H1 (cell line): ENCODE data around the gene TAS2R31. TPM values are rescaled to one million over a fixed set of nuclear protein-coding genes. Genes with fewer than 3 reads are reported as not detected.

Experiments
- CTCF ChIA-PET: fragments of 300-600 bp; sonication (Branson Sonifier 250); formaldehyde crosslinking; loops from one replicate; lab custom pipeline; 2021; ENCODE audit not compliant: partially characterized antibody; lab: Charles Lee
- POLR2A ChIA-PET: fragments of 300-600 bp; sonication (Branson Sonifier 250); formaldehyde crosslinking; loops from one replicate; lab custom pipeline; 2021; ENCODE audit warnings: inconsistent platforms; ENCODE audit not compliant: partially characterized antibody; lab: Charles Lee
- DNase-seq, 2 experiments: peaks; one replicate each; pipeline versions ENCODE4 v3.0.0 to v3.0.0-alpha.2; 2010 to 2022; ENCODE audit warnings: low spot score in 2 of 2, low read depth in 1 of 2, mixed read lengths in 1 of 2
- FAIRE-seq: peaks from 2 replicates; lab custom pipeline; 2011; peaks lifted over from hg19 to GRCh38; lab: Jason Lieb, UNC
- H2AFZ ChIP-seq: 2 replicates; pipeline ENCODE4 v1.8.1; 2012; ENCODE audit warnings: low read length, inconsistent platforms
- H2AK5ac ChIP-seq: 2 replicates; pipeline ENCODE4 v1.6.1; 2013; ENCODE audit warnings: low read depth, low read length
- H2BK120ac ChIP-seq: replicated peaks from 2 replicates; pipeline ENCODE3; 2013; ENCODE audit warnings: low read depth, low read length, inconsistent platforms
- H2BK12ac ChIP-seq: 2 replicates; pipeline ENCODE4 v1.6.1; 2013; ENCODE audit warnings: low read depth, low read length
- H2BK15ac ChIP-seq: 2 replicates; pipeline ENCODE4 v1.6.1; 2013; ENCODE audit warnings: low read length
- H2BK20ac ChIP-seq: 2 replicates; pipeline ENCODE4 v1.6.1; 2013; ENCODE audit warnings: low read length
- H2BK5ac ChIP-seq: 2 replicates; pipeline ENCODE4 v1.6.1; 2013; ENCODE audit warnings: low read depth, low read length
- H3K14ac ChIP-seq: 2 replicates; pipeline ENCODE4 v1.6.1; 2013; ENCODE audit warnings: inconsistent platforms; ENCODE audit not compliant: insufficient read length
- H3K18ac ChIP-seq: 2 replicates; pipeline ENCODE4 v1.6.1; 2013; ENCODE audit warnings: low read length; ENCODE audit errors: extremely low read depth
- H3K23ac ChIP-seq: 2 replicates; pipeline ENCODE4 v1.6.1; 2013; ENCODE audit warnings: inconsistent platforms; ENCODE audit not compliant: insufficient read length
- H3K23me2 ChIP-seq: 2 replicates; pipeline ENCODE4 v1.6.1; 2013; ENCODE audit warnings: low read depth, low read length
- H3K27ac ChIP-seq: 2 replicates; pipeline ENCODE4 v1.6.1; 2011; ENCODE audit warnings: low read depth, low read length, inconsistent platforms
- H3K27me3 ChIP-seq, 4 experiments: replicated peaks in 1 of 4; 1 replicate in 1 of 4; 2 replicates in 3 of 4; pipeline versions ENCODE4 v1.6.1 to v1.8.1; 2011 to 2013; ENCODE audit warnings: low read length in 3 of 4, mild to moderate bottlenecking in 3 of 4, inconsistent platforms in 2 of 4, mixed read lengths in 2 of 4, moderate library complexity in 1 of 4; ENCODE audit not compliant: control insufficient read depth in 3 of 4, insufficient read depth in 3 of 4; ENCODE audit errors: extremely low read depth in 1 of 4
- H3K36me3 ChIP-seq, 4 experiments: 2 replicates each; pipeline versions ENCODE4 v1.6.1 to v1.8.1; 2011 to 2013; ENCODE audit warnings: mild to moderate bottlenecking in 4 of 4, low read length in 3 of 4, moderate library complexity in 2 of 4, control low read depth in 1 of 4, inconsistent platforms in 1 of 4; ENCODE audit not compliant: insufficient read depth in 4 of 4, control insufficient read depth in 2 of 4
- H3K4ac ChIP-seq: replicated peaks from 2 replicates; pipeline ENCODE3; 2013; ENCODE audit warnings: low read length, low read depth, mixed read lengths, inconsistent platforms; ENCODE audit not compliant: insufficient read length
- H3K4me1 ChIP-seq, 4 experiments: replicated peaks in 1 of 4; 1 replicate in 1 of 4; 2 replicates in 3 of 4; pipeline versions ENCODE4 v1.6.1 to v1.8.1; 2011 to 2013; ENCODE audit warnings: low read length in 3 of 4, inconsistent platforms in 2 of 4, mixed read lengths in 1 of 4; ENCODE audit not compliant: insufficient read depth in 4 of 4, control insufficient read depth in 3 of 4
- H3K4me2 ChIP-seq, 2 experiments: 2 replicates each; pipeline versions ENCODE4 v1.6.1 to v1.8.1; 2011 to 2013; ENCODE audit warnings: low read depth in 2 of 2, low read length in 2 of 2, control low read depth in 1 of 2, inconsistent platforms in 1 of 2, mild to moderate bottlenecking in 1 of 2; ENCODE audit not compliant: insufficient read depth in 1 of 2
- H3K4me3 ChIP-seq, 4 experiments: fragments of 200-600, 300-600 bp in 1 of 4; sonication (generic), shearing (Covaris generic), sonication (Bioruptor Twin) in 1 of 4; 2 replicates each; pipeline versions ENCODE4 v1.5.1 to v1.8.1; 2011 to 2016; ENCODE audit warnings: low read length in 4 of 4, low read depth in 3 of 4, control low read depth in 2 of 4, inconsistent platforms in 2 of 4, mild to moderate bottlenecking in 2 of 4, mixed read lengths in 1 of 4, moderate library complexity in 1 of 4; ENCODE audit not compliant: insufficient read depth in 2 of 4; ENCODE audit errors: extremely low read depth in 1 of 4
- H3K56ac ChIP-seq: replicated peaks from 2 replicates; pipeline ENCODE3; 2013; ENCODE audit warnings: low read depth, mild to moderate bottlenecking, mixed read lengths, low read length, inconsistent platforms; ENCODE audit not compliant: insufficient read length
- H3K79me1 ChIP-seq: 2 replicates; pipeline ENCODE4 v1.6.1; 2013; ENCODE audit warnings: low read depth, low read length, control low read depth
- H3K79me2 ChIP-seq, 2 experiments: 2 replicates each; pipeline versions ENCODE4 v1.6.1 to v1.8.1; 2012 to 2013; ENCODE audit warnings: low read length in 2 of 2, mild to moderate bottlenecking in 2 of 2, inconsistent platforms in 1 of 2; ENCODE audit not compliant: insufficient read depth in 2 of 2, control insufficient read depth in 1 of 2
- H3K9ac ChIP-seq, 4 experiments: replicated peaks in 1 of 4; 1 replicate in 1 of 4; 2 replicates in 3 of 4; pipeline versions ENCODE4 v1.6.1 to v1.8.1; 2011 to 2013; ENCODE audit warnings: low read depth in 3 of 4, low read length in 3 of 4, control low read depth in 2 of 4, mild to moderate bottlenecking in 2 of 4, moderate library complexity in 2 of 4, inconsistent platforms in 1 of 4; ENCODE audit errors: extremely low read depth in 1 of 4
- H3K9me3 ChIP-seq, 2 experiments: 2 replicates each; pipeline versions ENCODE4 v1.6.1 to v1.8.1; 2012 to 2013; ENCODE audit warnings: mild to moderate bottlenecking in 2 of 2, moderate library complexity in 2 of 2, control low read depth in 1 of 2, inconsistent platforms in 1 of 2, low read depth in 1 of 2, low read length in 1 of 2, mixed read lengths in 1 of 2; ENCODE audit not compliant: insufficient read depth in 2 of 2
- H4K20me1 ChIP-seq, 2 experiments: replicated peaks in 1 of 2; 2 replicates each; pipeline versions ENCODE3 to v1.8.1; 2011 to 2013; ENCODE audit warnings: inconsistent platforms in 2 of 2, low read length in 2 of 2, mild to moderate bottlenecking in 1 of 2; ENCODE audit not compliant: insufficient read depth in 2 of 2, control insufficient read depth in 1 of 2
- H4K5ac ChIP-seq: 2 replicates; pipeline ENCODE4 v1.6.1; 2013; ENCODE audit warnings: low read length, low read depth, mixed read lengths, inconsistent platforms; ENCODE audit not compliant: insufficient read length
- H4K8ac ChIP-seq: 2 replicates; pipeline ENCODE4 v1.8.0; 2013; ENCODE audit warnings: mild to moderate bottlenecking, moderate library complexity, low read length, inconsistent platforms; ENCODE audit not compliant: insufficient read depth; ENCODE audit errors: extremely low read depth
- H4K91ac ChIP-seq: replicated peaks from 2 replicates; pipeline ENCODE3; 2013; ENCODE audit warnings: low read length, mixed read lengths, inconsistent platforms; ENCODE audit not compliant: insufficient read length
- EZH2 ChIP-seq: fragments of 200-600 bp; sonication (generic); IDR thresholded peaks from 2 replicates; pipeline ENCODE4 v1.7.1; 2012; ENCODE audit warnings: low read depth, mild to moderate bottlenecking, moderate library complexity, low read length, inconsistent platforms; ENCODE audit not compliant: severe bottlenecking
- HDAC6 ChIP-seq: IDR thresholded peaks from one replicate; pipeline ENCODE4 v1.7.1; 2012; ENCODE audit warnings: low read depth, mild to moderate bottlenecking, inconsistent platforms, low read length, moderate library complexity
- RBBP5 ChIP-seq: IDR thresholded peaks from 2 replicates; pipeline ENCODE4 v1.7.1; 2012; ENCODE audit warnings: low read depth, mild to moderate bottlenecking, inconsistent platforms, low read length, moderate library complexity, borderline replicate concordance
- SUZ12 ChIP-seq: fragments of 200-600 bp; sonication (generic); IDR thresholded peaks from 2 replicates; pipeline ENCODE4 v1.6.1; 2012; ENCODE audit warnings: mild to moderate bottlenecking, inconsistent platforms, low read length, moderate library complexity, mixed read lengths
- TCF12 ChIP-seq: IDR thresholded peaks from 2 replicates; pipeline ENCODE4 v1.6.1; 2011; ENCODE audit warnings: low read depth, mild to moderate bottlenecking, low read length
- WGBS, 2 experiments: shearing (Covaris generic) in 1 of 2; methylation state at CpG; one replicate each; pipeline versions ENCODE4 v1.1.6 to v1.1.7; 2013 to 2015; ENCODE audit warnings: low lambda C conversion rate in 2 of 2, mixed read lengths in 2 of 2, inconsistent platforms in 1 of 2, low coverage in 1 of 2, missing lambda C conversion rate in 1 of 2; ENCODE audit not compliant: insufficient replicate concordance in 2 of 2, insufficient coverage in 1 of 2, insufficient read length in 1 of 2; ENCODE audit errors: extremely low coverage in 1 of 2, missing lambda C conversion rate in 1 of 2; 5-methylcytosine and 5-hydroxymethylcytosine counted together
- polyA plus RNA-seq, 7 experiments: library from polyadenylated mRNA; depleted of rRNA in 3 of 7; stranded (reverse) in 5 of 7; unstranded in 2 of 7; fragments of >200 nt in 5 of 7; fragments of 200-250 nt in 2 of 7; gene quantifications; 1 replicate in 5 of 7; 2 replicates in 1 of 7; 4 replicates in 1 of 7; pipeline versions ENCODE4 v1.2.1 to v1.2.3, GENCODE V29; 2011 to 2013; ENCODE audit warnings: missing spikeins in 2 of 7, mixed read lengths in 2 of 7
- total RNA-seq: library from RNA; stranded (reverse); fragmentation: NEBNext Ultra II Directional; extraction: Animal tissue kit (Norgen Biotek cat#: 25700); gene quantifications from 2 replicates; pipeline ENCODE4 v1.2.1, GENCODE V29; 2021

Gene TAS2R31
- total and polyA plus RNA-seq, 2 of the 8 experiments (the other 6 are each of a cell fraction or from before 2014, with no cell fraction given): 0.24 to 1.4 TPM

DNA sequence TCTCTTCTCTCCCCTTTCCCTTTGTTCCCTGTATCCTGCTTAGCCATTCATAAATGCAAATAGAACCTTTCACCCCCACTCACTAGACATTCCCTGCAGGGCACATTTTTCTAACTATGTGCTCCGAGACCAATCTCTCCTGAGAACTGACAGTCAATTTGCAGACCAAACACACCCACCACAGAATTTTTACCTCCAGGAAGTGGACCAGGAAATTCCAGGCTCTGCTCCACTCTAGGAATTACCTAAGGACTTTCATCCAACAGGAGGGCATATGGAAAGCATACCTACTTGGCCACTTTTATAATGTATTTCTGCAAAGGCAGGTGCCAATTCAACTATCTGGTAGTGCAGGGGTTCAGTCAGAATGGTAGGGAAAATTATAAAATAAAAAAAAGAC lies 39.8 kb upstream of the TAS2R31 start:
- no peak overlapping the region for H2BK120ac ChIP-seq
- DNase-seq (no peak), FAIRE-seq (no peak)
- H3K9me3 ChIP-seq: no peaks in the 10 kb centered on the region
- H3K23me2 ChIP-seq: no peaks in the 10 kb centered on the region
- no peak overlapping the region for H3K14ac ChIP-seq
- CTCF ChIA-PET: interaction anchor here (1.1 kb wide), 1 partner anchor 14 kb away, joined by 3 read pairs; no protein-coding TSS in a partner anchor
- H4K5ac ChIP-seq: no peak overlapping the region
- H3K27me3 ChIP-seq: no peaks in the 10 kb centered on the region
- no peak overlapping the region for H3K4ac ChIP-seq
- no peak overlapping the region for H2BK20ac ChIP-seq
- H4K8ac ChIP-seq: no peak overlapping the region
- no peak overlapping the region for H2BK12ac ChIP-seq
- no peak overlapping the region for H3K27ac ChIP-seq
- H2AFZ ChIP-seq: no peak overlapping the region
- no peaks in the 10 kb centered on the region for H3K79me1 ChIP-seq
- no peak overlapping the region for H2BK15ac ChIP-seq
- no peak for TF ChIP-seq SUZ12
- no peak for TF ChIP-seq RBBP5
- no peak for TF ChIP-seq TCF12
- TF ChIP-seq HDAC6: no peak
- TF ChIP-seq EZH2: no peak
- peaks cover 0 to 3% of the 10 kb centered on the region in 2 experiments for H4K20me1 ChIP-seq
- H3K18ac ChIP-seq: no peak overlapping the region
- no peak overlapping the region for H2AK5ac ChIP-seq
- no peaks in the 10 kb centered on the region for H3K79me2 ChIP-seq
- H3K4me1 ChIP-seq: peaks cover 0 to 5% (median 0%) of the 10 kb centered on the region in 4 experiments; a peak in 2 of 7 replicates
- no peak overlapping the region for H4K91ac ChIP-seq
- H3K56ac ChIP-seq: no peak overlapping the region
- H3K4me3 ChIP-seq: no peak overlapping the region
- H3K9ac ChIP-seq: no peak overlapping the region
- no peak overlapping the region for H2BK5ac ChIP-seq
- no peaks in the 10 kb centered on the region for H3K36me3 ChIP-seq
- POLR2A ChIA-PET: interaction anchor here (0.8 to 1.4 kb wide), 3 partner anchors 51 to 101 kb away, joined by 3 to 7 read pairs (median 3); partner anchors contain the start of gene SMIM10L1
- H3K23ac ChIP-seq: no peak overlapping the region
- H3K4me2 ChIP-seq: no peak overlapping the region
- 40% methylated on average over 1 of the region's 1 CpG; no CpG with 5 or more reads in 1 of the 2 experiments for WGBS, 2 experiments
